Stimulated activated CD8-positive, alpha-beta memory T cell treated with anti-CD3 and anti-CD28 coated beads, Interleukin-4, amount 100 ng/mL, for 4 hours (primary cell): ENCODE results near the gene GJB2.

Experiments
- DNase-seq, 2 donors: peaks; one replicate each; pipeline ENCODE4 v3.0.0-alpha.2; 2020; ENCODE audit warnings: low read depth in 2 of 2, low spot score in 1 of 2

The GJB2 gene

DNA sequence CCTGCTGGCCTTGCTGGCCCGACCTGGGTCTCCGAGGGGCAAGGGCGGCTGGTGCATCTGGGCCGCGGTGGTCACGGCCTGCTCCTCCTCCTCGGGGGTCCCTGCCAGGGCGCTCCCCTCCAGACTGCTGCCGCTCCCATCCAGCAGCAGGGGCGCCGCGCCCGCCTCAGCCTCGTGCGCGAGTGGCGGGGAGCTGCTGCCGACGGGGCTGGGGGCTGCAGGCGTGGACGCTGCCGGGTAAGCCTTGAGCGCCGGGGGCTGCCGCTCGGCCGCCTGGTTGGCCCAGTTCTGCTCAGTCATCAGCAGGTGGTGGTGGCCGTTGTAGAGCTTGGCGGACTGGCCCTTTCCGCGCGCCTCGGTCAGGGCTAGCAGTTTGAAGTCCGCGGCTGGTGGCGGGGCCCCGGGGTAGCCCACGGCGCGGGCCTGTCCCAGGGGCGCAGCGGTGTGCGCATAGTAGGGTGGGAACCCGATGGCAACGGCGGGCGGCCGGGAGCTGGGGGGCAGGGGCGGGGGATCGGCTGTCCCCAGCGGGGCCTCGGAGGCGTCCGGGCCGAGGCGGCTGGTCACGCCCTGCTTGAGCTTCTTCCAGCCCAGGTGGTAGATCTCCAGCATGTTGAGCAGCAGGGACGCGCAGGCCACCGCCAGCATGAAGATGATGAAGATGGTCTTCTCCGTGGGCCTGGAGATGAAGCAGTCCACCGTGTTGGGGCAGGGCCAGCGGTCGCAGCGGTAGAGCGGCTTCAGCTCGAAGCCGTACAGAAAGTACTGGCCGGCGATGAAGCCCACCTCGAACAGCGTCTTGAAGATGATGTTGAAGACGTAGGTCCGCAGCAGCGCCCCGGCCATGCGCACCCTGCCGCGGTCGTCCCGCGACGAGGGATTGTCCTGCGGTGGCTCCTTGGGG lies 50.5 kb downstream of the GJB2 start:
- DNase-seq = no peak

DNA sequence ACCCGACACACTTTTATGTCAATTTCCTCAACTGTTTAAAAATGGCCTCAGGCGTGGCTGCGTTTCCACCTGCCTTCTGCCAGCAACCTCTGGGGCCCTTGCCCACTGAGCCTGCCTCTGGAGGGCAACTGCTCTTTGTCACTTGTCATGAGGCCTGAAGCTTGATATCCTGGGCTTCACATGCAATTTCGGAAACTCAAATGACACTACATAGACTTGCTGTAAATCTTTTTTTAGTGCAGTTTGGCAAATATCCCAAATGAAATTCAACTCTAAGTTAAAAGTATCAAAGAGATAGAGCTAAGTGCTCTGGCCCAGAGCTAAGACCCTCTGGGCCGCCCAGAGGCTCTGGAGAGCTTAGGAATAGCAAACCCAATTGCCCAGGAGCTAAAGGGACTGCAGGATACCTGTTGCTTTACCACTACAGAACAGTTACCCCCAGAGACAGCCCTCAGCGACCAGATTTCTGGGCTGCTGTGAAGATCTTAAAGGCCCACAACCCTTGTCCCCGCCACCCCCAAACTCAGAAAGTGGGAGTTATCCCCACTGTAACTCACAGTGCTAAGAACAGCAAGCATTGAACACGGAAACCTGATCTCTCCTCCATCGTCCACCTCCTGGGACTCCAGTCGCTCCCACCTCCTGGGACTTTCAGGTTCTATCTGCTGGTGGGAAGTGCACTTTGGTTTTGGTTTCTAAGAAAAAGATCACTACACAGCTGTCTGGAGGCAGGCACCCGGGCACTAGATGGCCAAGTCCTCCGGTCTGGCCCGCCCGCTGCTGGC lies 51.3 kb downstream of the GJB2 start:
- DNase-seq = no peak

DNA sequence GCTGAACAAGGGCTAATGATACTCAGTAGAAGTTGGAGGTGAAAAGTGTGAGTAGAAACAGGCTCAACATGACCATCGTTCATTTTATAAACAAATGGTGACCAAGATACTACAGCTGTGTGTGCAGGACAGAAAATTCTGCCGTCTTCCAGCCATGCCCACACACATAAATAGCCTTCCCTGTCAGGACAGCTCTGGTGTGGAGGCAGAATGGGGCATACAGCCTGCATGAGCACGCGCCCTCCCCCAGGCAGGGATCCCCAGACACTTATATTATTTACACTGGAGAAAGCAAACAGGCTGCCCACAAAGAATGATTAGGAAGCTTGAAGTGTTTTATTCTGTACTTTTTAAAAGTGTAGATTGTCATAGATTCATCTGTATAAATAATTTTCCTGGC lies 52.3 kb downstream of the GJB2 start:
- DNase-seq = no peak

DNA sequence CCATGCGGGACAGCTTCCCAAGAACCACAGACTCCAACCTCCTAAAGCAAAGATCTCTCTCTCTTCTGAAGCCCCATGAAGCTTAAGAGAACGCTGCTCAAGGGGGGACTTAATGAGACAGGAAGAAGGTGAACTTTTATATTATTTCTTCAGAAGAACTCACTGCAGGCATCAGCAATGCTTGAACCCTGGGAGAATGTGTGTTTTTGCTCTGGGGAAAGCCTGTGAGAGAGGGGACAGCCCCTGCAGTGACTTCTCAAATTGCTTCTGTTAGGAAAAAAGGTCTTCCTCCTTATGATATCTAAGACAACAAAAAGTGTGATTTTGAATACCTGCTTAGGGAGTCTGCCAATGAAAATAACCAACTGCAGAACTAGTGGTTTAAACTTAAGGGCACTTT lies 54.9 kb downstream of the GJB2 start:
- no peak for DNase-seq
